ENCODE measurements around the gene SLCO1B1. TPM values are rescaled to one million over a fixed set of nuclear protein-coding genes. Genes with fewer than 3 reads are reported as not detected.
"Not testable (repeated sequence)": the region's sequence is repeated elsewhere in the genome, so short reads cannot be mapped to it uniquely, and the experiment has no call there.

SLCO1B1 gene, protein sequence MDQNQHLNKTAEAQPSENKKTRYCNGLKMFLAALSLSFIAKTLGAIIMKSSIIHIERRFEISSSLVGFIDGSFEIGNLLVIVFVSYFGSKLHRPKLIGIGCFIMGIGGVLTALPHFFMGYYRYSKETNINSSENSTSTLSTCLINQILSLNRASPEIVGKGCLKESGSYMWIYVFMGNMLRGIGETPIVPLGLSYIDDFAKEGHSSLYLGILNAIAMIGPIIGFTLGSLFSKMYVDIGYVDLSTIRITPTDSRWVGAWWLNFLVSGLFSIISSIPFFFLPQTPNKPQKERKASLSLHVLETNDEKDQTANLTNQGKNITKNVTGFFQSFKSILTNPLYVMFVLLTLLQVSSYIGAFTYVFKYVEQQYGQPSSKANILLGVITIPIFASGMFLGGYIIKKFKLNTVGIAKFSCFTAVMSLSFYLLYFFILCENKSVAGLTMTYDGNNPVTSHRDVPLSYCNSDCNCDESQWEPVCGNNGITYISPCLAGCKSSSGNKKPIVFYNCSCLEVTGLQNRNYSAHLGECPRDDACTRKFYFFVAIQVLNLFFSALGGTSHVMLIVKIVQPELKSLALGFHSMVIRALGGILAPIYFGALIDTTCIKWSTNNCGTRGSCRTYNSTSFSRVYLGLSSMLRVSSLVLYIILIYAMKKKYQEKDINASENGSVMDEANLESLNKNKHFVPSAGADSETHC
- total RNA-seq: not detected
- not detected for total RNA-seq (2013)

DNA sequence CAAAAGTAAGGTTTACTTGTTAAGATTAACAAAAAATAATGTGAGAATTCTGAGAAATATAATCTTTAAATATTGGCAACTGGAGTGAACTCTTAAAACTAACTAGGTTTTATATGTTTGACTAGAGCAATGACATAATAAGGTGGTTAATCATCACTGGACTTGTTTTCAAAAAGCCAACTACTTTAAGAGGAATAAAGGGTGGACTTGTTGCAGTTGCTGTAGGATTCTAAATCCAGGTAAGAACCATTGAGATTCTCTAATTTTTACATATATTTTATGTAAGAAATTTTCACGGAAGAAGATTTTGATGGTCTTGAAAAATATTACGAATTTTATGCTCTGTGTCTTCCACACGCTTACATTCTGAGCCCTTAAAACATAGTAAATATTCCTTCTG, at the start of gene SLCO1B1:
SLCO1B1 (plus strand) TSS at position 197 of the 400 bp plus-strand sequence. CDS start 10,381 bp downstream, outside the sequence.
- DNase-seq (no peak), ATAC-seq (no peak)
- TF ChIP-seq, protein P1, sequence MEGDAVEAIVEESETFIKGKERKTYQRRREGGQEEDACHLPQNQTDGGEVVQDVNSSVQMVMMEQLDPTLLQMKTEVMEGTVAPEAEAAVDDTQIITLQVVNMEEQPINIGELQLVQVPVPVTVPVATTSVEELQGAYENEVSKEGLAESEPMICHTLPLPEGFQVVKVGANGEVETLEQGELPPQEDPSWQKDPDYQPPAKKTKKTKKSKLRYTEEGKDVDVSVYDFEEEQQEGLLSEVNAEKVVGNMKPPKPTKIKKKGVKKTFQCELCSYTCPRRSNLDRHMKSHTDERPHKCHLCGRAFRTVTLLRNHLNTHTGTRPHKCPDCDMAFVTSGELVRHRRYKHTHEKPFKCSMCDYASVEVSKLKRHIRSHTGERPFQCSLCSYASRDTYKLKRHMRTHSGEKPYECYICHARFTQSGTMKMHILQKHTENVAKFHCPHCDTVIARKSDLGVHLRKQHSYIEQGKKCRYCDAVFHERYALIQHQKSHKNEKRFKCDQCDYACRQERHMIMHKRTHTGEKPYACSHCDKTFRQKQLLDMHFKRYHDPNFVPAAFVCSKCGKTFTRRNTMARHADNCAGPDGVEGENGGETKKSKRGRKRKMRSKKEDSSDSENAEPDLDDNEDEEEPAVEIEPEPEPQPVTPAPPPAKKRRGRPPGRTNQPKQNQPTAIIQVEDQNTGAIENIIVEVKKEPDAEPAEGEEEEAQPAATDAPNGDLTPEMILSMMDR (IDR thresholded peaks at IDR 0.05): no peak
- Mint-ChIP-seq H3K27me3 (ENCODE audit: low read depth in 2 of 2) (no peaks in the 10 kb centered on the region), H3K9me3 (peaks cover 7 to 8% of the 10 kb centered on the region in 2 donors), H3K27ac (no peak within 1 kb of the TSS), H3K4me1 (no peaks in the 10 kb centered on the region), H3K36me3 (no peaks in the 10 kb centered on the region), H3K4me3 (no peak within 1 kb of the TSS)
- intact Hi-C loops (cut with micrococcal nuclease): no loop called here
- no peaks in the 10 kb centered on the region for H3K36me3 ChIP-seq (ENCODE audit: control insufficient read depth, insufficient read depth, low read length)
- H3K27me3 ChIP-seq (ENCODE audit: control insufficient read depth, insufficient read depth, low read length): no peaks in the 10 kb centered on the region
- no peak within 1 kb of the TSS for H3K4me3 ChIP-seq (ENCODE audit: low read length)
- H3K4me1 ChIP-seq (ENCODE audit: control insufficient read depth, insufficient read depth, low read length): no peaks in the 10 kb centered on the region
- H3K9me3 ChIP-seq (ENCODE audit: control insufficient read depth, insufficient read depth, low read length): no peaks in the 10 kb centered on the region
- WGBS (ENCODE audit: insufficient coverage): no CpG with 5 or more reads among the region's 3 CpGs
- H3K27ac ChIP-seq (ENCODE audit: low read length): no peak within 1 kb of the TSS

DNA sequence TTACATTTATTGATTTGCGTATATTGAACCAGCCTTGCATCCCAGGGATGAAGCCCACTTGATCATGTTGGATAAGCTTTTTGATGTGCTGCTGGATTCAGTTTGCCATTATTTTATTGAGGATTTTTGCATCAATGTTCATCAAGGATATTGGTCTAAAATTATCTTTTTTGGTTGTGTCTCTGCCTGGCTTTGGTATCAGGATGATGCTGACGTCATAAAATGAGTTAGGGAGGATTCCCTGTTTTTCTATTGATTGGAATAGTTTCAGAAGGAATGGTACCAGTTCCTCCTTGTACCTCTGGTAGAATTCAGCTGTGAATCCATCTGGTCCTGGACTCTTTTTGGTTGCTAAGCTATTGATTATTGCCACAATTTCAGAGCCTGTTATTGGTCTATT, 46.2 kb upstream of the SLCO1B1 start:
- H3K4me1 Mint-ChIP-seq; H3K27ac Mint-ChIP-seq; ATAC-seq; H3K27me3 Mint-ChIP-seq (ENCODE audit: low read depth in 2 of 2); H3K27ac ChIP-seq (ENCODE audit: low read length); H3K27me3 ChIP-seq (ENCODE audit: control insufficient read depth, insufficient read depth, low read length); H3K9me3 ChIP-seq (ENCODE audit: control insufficient read depth, insufficient read depth, low read length); intact Hi-C loops (cut with micrococcal nuclease); DNase-seq; H3K4me1 ChIP-seq (ENCODE audit: control insufficient read depth, insufficient read depth, low read length); H3K4me3 ChIP-seq (ENCODE audit: low read length); H3K4me3 Mint-ChIP-seq; H3K36me3 Mint-ChIP-seq; H3K36me3 ChIP-seq (ENCODE audit: control insufficient read depth, insufficient read depth, low read length); H3K9me3 Mint-ChIP-seq: not testable (repeated sequence)
- no CpG with 5 or more reads among the region's 2 CpGs for WGBS (ENCODE audit: insufficient coverage)

DNA sequence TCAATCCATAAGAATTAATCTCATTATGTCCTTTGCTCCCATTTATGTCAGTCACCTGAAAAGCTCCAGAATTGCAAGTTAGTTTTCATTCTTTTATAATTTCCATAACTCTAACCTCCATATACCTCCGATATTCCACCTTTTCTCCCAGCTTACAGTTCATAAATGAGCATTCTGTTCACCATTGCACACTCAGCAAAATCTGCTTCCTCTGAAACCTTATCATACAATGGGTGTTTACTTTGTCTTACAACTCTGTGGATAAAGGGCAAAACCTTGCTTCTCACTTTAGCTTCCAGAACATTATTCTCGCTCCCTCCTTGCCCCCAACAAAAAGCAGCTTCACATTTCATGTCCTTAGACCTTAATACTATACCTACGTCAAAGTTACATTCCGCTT, 19.3 kb upstream of the SLCO1B1 start:
- Mint-ChIP-seq H3K27me3 (ENCODE audit: low read depth in 2 of 2) (no peaks in the 10 kb centered on the region), H3K9me3 (peaks cover 27 to 28% of the 10 kb centered on the region in 2 donors), H3K36me3 (peaks cover 18% of the 10 kb centered on the region), H3K27ac (no peak overlapping the region), H3K4me1 (no peaks in the 10 kb centered on the region), H3K4me3 (no peak overlapping the region)
- no peak overlapping the region for H3K4me3 ChIP-seq (ENCODE audit: low read length)
- no peaks in the 10 kb centered on the region for H3K4me1 ChIP-seq (ENCODE audit: control insufficient read depth, insufficient read depth, low read length)
- WGBS (ENCODE audit: insufficient coverage): 79% methylated on average over 4 of the region's 4 CpGs
- no peaks in the 10 kb centered on the region for H3K27me3 ChIP-seq (ENCODE audit: control insufficient read depth, insufficient read depth, low read length)
- TF ChIP-seq, protein P1 (IDR thresholded peaks at IDR 0.05): no peak
- ATAC-seq (no peak), DNase-seq (no peak)
- intact Hi-C loops (cut with micrococcal nuclease): no loop called here
- H3K27ac ChIP-seq (ENCODE audit: low read length): no peak overlapping the region
- no peaks in the 10 kb centered on the region for H3K36me3 ChIP-seq (ENCODE audit: control insufficient read depth, insufficient read depth, low read length)
- H3K9me3 ChIP-seq (ENCODE audit: control insufficient read depth, insufficient read depth, low read length): no peaks in the 10 kb centered on the region

DNA sequence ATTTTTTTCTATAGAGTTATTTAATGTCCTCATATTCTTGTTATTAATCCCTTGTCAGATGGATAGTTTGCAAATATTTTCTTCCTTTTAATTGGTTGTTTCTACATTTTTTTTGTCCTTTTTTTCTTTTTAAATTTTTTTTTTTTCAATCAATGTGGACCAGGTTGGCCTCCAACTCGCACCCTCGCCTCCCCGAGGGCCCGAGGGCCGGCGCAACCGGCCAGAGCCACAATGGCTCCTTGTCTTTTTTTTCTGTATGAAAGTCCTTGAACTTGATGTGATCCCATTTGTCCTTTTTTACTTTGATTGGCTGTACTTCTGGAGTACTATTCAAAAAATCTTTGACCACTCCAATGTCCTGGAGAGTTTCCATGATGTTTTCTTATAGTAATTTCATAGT, 17.7 kb upstream of the SLCO1B1 start:
- H3K27ac ChIP-seq (ENCODE audit: low read length): no peak overlapping the region
- H3K36me3 Mint-ChIP-seq: peaks cover 18% of the 10 kb centered on the region
- 92% methylated on average over 7 of the region's 7 CpGs for WGBS (ENCODE audit: insufficient coverage)
- H3K9me3 ChIP-seq (ENCODE audit: control insufficient read depth, insufficient read depth, low read length): peaks cover 3% of the 10 kb centered on the region
- peaks cover 22 to 30% of the 10 kb centered on the region in 2 donors for H3K9me3 Mint-ChIP-seq
- H3K4me3 Mint-ChIP-seq: no peak overlapping the region
- TF ChIP-seq, protein P1 (IDR thresholded peaks at IDR 0.05): no peak
- intact Hi-C loops (cut with micrococcal nuclease): no loop called here
- H3K36me3 ChIP-seq (ENCODE audit: control insufficient read depth, insufficient read depth, low read length): no peaks in the 10 kb centered on the region
- H3K4me1 ChIP-seq (ENCODE audit: control insufficient read depth, insufficient read depth, low read length): no peaks in the 10 kb centered on the region
- H3K4me3 ChIP-seq (ENCODE audit: low read length): no peak overlapping the region
- DNase-seq (no peak), ATAC-seq (no peak)
- H3K27me3 Mint-ChIP-seq (ENCODE audit: low read depth in 2 of 2): no peaks in the 10 kb centered on the region
- no peaks in the 10 kb centered on the region for H3K4me1 Mint-ChIP-seq
- no peak overlapping the region for H3K27ac Mint-ChIP-seq
- no peaks in the 10 kb centered on the region for H3K27me3 ChIP-seq (ENCODE audit: control insufficient read depth, insufficient read depth, low read length)

Measured in natural killer cell (primary cell).